Stimulated activated CD8-positive, alpha-beta memory T cell treated with anti-CD3 and anti-CD28 coated beads, Interleukin-4, amount 100 ng/mL, for 1 hour (primary cell): ENCODE results near the gene AIDA.

Experiments
- DNase-seq, 2 donors: peaks; one replicate each; pipeline ENCODE4 v3.0.0-alpha.2; 2020; ENCODE audit warnings: low read depth in 2 of 2, low spot score in 1 of 2

Gene AIDA

GRCh38 chr1:222652676-222653075, 59.6 kb downstream of the AIDA start:
- no peak for DNase-seq

GRCh38 chr1:222644636-222644980, 67.7 kb downstream of the AIDA start:
- DNase-seq = no peak

- peak; percentile 88 to 93 for DNase-seq
These were observed 68.2 kb downstream of the AIDA start for GRCh38 chr1:222643938-222644635.

GRCh38 chr1:222643606-222643937, 68.7 kb downstream of the AIDA start:
- no peak for DNase-seq

GRCh38 chr1:222642468-222642867, 69.8 kb downstream of the AIDA start:
- DNase-seq = no peak

- DNase-seq = no peak
These were observed 70.9 kb downstream of the AIDA start for GRCh38 chr1:222641269-222641948.

GRCh38 chr1:222634180-222635013, 77.9 kb downstream of the AIDA start:
- DNase-seq = peak in 1 of 2 donors; percentile 44

GRCh38 chr1:222632749-222633148, 79.5 kb downstream of the AIDA start:
- no peak for DNase-seq

GRCh38 chr1:222631611-222632208, 80.6 kb downstream of the AIDA start:
- DNase-seq = no peak

- DNase-seq = no peak
These were observed 82.3 kb downstream of the AIDA start for GRCh38 chr1:222629921-222630535.

GRCh38 chr1:222627232-222627631, 85.1 kb downstream of the AIDA start:
- no peak for DNase-seq

- no peak for DNase-seq
These were observed 88.1 kb downstream of the AIDA start for GRCh38 chr1:222624214-222624613.

- no peak for DNase-seq
These were observed 88.8 kb downstream of the AIDA start for GRCh38 chr1:222623458-222623857.

GRCh38 chr1:222622765-222623164, 89.5 kb downstream of the AIDA start:
- no peak for DNase-seq

GRCh38 chr1:222620566-222620965, 91.7 kb downstream of the AIDA start:
- no peak for DNase-seq

GRCh38 chr1:222618880-222619596, 93.3 kb downstream of the AIDA start:
- DNase-seq = no peak
